Measurements from ENCODE around the gene CHD5.
A peak's percentile ranks its signal among the peaks of the same experiment; 100 is the strongest.

Gene CHD5

GRCh38 chr1:6202256-6202655 is 22.1 kb upstream of the CHD5 start:
- no peak for DNase-seq

DNA sequence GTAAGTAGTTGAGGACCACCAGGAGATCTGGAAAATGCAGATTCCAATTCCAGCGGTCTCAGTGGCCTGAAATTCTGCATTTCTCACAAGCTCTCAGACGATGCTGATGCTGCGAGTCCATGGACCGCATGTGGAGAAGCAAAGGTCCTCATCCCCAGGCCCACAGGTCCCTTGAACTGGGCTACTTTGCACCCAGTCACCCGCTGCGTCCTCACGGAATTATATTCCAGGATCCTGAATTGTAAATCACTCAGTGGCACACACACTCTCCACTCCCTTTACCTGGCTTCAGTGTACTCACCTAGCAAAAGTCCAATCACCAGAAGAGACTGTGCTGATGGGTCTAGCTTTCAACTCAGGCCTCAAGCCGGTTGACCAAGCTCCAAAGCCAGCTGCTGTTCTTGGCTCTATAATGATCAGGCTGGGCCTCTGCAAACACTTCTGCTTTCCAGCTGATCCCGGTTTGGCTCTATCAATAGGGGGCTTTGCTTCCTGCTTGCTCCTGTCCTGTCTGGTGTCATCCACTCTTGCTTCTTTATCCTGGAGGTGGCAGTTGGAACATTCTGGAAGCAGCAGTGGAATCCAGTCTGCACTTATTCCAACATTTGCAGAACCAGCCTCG is 20.2 kb upstream of the CHD5 start:
- no peak for DNase-seq

GRCh38 chr1:6199298-6200187 is 19.4 kb upstream of the CHD5 start, which contains the start of gene RPL22:
RPL22 (minus strand) TSS chr1:6199595; CDS start chr1:6199573, 22 bp downstream.
- DNase-seq = peak; percentile 57 to 99 (median 95)

GRCh38 chr1:6198646-6199297 is 18.7 kb upstream of the CHD5 start:
- DNase-seq = peak in 1 of 56 donors; percentile 42

DNA sequence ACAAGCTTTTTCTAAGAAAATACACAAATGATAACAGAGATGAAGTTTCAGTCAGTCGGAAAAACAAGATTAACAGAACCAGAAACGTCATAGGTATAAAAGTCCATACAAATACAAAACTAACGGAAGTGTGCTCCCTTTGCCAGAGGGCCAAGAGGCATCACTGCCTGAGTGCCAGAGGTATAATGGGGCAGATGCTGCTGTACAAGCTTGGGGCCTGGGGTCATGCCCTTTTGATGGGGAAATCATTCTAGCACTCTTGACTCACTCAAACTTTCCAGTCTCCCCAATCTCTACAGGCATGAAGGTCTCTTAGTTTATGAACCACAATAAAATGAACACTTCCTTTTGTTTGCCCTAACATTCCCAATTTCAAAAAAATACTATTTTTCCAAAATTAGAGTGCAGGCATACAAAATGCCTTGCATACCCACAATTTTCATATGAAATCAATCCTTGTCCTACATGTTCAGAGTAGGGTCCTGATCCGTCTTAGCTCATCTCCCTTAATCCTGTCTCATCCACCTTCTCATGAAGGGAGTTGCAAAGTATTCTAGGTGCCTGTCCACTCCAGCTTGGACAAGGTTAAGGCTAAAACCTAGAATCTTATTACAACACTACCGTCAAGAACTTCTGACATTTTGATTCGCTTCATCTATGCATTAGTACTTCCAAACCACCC is 17.8 kb upstream of the CHD5 start:
- no peak for DNase-seq

DNA sequence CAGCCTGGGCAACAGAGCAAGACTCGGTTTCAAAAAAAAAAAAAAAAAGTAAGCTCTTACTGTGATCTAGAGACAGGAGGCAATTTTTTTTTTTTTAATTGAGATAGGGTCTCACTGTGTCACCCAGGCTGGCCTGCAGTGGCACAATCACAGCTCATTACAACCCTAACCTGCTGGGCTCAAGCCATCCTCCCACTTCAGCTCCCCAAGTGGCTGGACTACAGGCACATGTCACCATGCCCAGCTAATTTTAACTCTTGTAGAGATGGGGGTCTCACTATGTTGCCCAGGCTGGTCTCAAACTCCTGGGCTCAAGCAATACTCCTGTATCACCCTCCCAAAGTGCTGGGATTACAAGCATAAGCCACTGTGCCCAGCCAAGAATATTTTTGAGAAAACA is 11.8 kb upstream of the CHD5 start:
- DNase-seq = no peak

GRCh38 chr1:6188466-6188865 is 8.3 kb upstream of the CHD5 start:
- no peak for DNase-seq

- peak in 1 of 56 donors; percentile 12 for DNase-seq
Observed at GRCh38 chr1:6185635-6186382, 5.7 kb upstream of the CHD5 start.

DNA sequence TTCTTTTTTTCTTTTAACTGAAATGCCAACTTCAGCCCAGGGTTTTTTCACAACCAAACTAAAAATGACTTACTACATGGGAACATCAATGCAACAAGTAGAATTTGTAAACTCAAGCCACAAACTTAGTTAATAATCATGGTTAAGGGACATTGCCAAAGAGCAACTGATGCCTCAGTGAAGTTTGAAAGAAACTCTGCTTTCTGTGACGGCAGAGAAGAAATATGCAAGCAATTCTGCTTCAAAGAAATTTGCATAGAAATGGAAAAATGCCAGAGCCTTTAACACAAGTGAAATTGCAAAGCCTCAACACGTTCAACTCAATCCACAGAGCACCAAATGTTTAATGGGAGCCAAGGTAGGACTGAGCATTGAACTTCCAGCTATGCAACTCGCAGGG is 5.0 kb upstream of the CHD5 start:
- DNase-seq = no peak

DNA sequence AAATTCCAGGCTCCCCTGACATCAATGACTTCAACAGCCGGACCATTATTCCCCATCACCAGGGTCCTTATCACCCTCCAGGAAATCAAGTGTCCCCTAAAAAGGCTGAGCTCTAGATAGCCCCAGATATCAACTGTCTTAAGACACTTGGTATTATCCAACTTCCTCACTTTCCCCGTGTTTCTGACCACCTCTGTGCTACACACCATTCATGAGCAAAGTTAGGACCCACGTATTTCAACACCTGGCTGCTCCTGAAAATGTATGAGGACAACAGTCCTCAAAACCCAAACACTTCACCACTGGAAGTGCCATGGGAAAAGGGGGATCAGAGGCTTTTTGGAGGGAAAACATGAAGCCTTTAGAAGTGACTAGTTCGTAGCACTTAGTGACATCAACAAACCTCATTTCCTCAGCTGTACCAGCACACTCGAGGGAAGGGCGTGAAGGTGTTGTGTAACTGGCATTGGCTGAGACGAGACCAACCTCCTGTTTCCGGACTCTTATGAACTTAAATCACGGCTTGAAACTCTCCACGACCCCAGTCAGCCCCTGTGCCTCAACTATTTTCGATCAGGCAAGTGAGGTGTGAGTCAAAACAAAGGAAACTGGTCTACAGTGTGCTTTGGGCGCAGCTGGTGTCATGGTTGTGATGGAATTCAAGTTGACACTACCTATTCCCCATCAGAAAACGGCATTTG is 4.1 kb upstream of the CHD5 start:
- no peak for DNase-seq

DNA sequence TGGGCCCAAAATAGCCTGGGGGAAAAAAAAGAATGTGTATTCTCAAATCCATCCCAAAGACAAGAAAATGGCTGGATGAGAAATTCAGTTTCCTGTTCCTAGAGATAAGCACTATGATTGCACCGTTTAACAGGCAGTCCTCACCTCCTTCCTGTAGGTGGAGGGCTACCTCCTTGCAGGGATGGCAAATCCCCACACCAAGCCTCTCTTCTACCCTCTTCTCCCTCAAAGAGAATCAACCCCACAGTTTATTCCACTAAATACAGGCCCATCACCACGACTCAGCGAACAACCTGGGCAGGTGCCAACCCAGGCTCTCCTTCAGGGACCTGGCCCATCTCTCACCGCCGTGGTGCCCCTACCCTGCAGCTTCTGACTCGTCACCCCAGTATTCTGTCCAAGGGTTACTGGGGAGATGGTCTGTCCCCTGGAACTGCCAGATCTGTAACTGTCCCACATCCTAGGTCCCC is 3.4 kb upstream of the CHD5 start:
- no peak for DNase-seq

DNA sequence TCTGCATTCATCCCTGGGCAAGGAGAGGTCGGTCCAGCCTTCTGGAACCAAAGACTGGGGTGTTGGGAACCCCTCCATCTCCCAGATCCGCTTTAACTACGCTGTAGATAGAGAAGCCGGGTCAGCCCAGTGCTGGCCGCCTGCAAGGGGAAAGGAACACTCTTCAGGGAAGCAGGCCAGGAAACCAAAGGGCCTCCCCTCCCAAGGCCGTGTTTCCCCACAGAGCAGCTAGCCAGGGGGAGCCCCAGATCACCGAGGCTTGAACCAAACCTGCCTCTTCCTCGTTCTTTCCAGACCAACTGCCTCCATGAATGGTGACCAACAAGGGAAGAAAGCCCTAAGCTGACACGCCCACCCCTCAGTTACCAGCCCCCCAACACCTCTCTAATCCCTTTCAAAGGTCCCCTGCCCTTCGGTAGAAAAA is 1.2 kb upstream of the CHD5 start:
- DNase-seq = no peak

DNA sequence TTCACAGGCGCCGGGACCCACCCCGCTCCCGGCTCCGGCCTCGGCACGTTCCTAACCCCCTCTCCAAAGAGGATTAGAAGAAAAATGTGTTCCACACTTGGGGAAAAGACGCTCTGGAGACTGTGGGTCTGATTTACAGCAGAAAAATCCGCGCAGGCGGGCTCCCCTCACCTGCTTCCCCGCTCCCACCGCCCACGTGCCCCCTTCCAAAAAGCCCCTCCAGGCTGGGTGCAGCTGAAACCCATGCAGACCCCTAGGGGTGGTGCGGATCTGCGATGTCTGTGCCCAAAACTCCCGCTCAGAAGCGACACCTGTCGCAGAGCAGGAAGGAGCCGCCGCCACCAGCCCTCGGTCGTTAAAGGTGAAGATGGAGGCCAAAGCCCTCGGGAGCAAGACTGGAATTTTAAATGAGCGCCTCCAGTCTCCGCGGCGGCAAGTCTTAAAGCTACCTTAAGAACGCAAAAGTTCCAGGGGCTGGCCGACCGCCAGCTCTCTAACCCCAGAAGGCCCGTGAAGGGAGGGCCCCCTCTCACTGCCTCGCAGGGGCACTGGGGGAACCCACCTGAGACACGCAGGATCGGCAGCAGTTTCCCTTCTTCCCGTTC is 688 bp upstream of the CHD5 start:
- no peak for DNase-seq

DNA sequence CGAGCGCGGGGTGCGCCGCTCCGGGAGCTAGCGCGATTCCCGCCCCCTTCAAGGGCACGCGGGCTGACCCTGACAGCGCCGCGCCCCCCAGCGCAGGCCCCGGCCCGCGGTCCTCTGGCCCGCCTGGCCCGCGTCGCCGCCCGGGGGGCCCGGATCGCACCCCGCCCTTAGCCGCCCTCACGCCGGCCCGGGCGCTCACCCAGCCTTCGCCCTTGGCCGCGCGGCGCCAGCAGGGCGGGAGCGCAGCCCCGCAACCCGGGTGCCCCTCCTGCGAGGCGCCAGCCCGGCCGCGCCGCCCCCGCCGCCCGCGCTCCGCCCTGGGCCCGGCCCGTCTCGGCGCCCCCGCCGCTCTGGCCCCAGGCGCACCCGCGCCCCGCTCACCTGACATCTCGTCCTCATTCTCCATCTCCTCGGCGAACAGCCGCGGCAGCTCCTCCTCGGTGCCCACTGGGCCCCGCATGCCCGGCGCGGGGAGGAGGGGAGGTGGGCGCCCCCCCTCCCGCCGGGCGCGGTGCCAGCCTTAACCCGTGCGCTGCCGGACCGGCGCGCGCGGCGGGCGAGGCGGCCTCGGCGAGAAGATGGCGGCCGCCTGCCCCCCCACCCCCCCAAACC is 451 bp downstream of the CHD5 start:
- DNase-seq = no peak

GRCh38 chr1:6178751-6179563 is 1.2 kb downstream of the CHD5 start:
- DNase-seq = no peak

- DNase-seq = no peak
Observed at GRCh38 chr1:6177681-6178380, 2.3 kb downstream of the CHD5 start.

- DNase-seq = no peak
Observed at GRCh38 chr1:6176779-6177178, 3.3 kb downstream of the CHD5 start.

DNA sequence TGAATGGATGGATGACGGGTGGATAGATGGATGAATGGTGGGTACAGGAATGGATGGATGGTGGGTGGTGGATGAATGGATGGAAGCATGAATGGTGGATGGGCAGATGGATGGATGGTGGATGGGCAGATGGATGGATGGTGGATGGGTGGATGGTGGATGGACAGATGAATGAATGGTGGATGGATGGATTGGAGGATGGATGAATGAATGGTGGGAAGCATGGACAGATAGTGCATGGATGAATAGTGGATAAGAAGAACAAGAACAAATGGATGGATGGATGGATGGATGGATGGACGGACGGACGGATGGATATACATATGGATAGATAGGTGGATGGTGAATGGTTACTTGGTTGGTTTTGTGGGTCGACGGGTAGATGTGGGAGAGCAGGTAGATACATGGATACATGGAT is 4.7 kb downstream of the CHD5 start:
- no peak for DNase-seq

Data from amygdala (tissue), 56 donors.